HCT116 (cell line): ENCODE results near the gene TNFSF12.

Experiments used
- CTCF ChIP-seq, 3 experiments: fragments of 200-600 bp in 1 of 3; sonication (generic) in 1 of 3; IDR thresholded peaks in 2 of 3; conservative IDR thresholded peaks in 1 of 3; 2 replicates each; pipeline ENCODE4 v1.5.1; 2012 to 2017; ENCODE audit warnings: low read depth in 2 of 3, low read length in 2 of 3, antibody characterized with exemption in 1 of 3, borderline replicate concordance in 1 of 3, control low read depth in 1 of 3, mild to moderate bottlenecking in 1 of 3, mixed read lengths in 1 of 3, mixed run types in 1 of 3, moderate library complexity in 1 of 3; ENCODE audit not compliant: insufficient read depth in 1 of 3
- EZH2 ChIP-seq: fragments of 200-600 bp; sonication (generic); IDR thresholded peaks from 2 replicates; pipeline ENCODE4 v1.6.1; 2017; ENCODE audit warnings: antibody characterized with exemption, mixed run types
- JUND ChIP-seq: IDR thresholded peaks from 2 replicates; pipeline ENCODE4 v1.6.1; 2012
- POLR2A ChIP-seq: IDR thresholded peaks from 2 replicates; pipeline ENCODE4 v1.7.0; 2011; ENCODE audit warnings: borderline replicate concordance; ENCODE audit not compliant: insufficient read depth, insufficient read length; ENCODE audit errors: extremely low read depth
- POLR2AphosphoS5 ChIP-seq: IDR thresholded peaks from 2 replicates; pipeline ENCODE4 v1.6.1; 2011; ENCODE audit warnings: mild to moderate bottlenecking, low read depth, low read length, moderate library complexity
- SP1 ChIP-seq: IDR thresholded peaks from 2 replicates; pipeline ENCODE4 v1.6.1; 2012; ENCODE audit warnings: low read depth
- TCF7L2 ChIP-seq: IDR thresholded peaks from 2 replicates; pipeline ENCODE4 v1.7.0; 2011; ENCODE audit warnings: borderline replicate concordance, inconsistent platforms; ENCODE audit not compliant: insufficient read depth, insufficient read length; ENCODE audit errors: extremely low read depth
- TF ChIP-seq, protein P1 (sequence below): IDR thresholded peaks from 2 replicates; pipeline ENCODE4 v1.6.1; 2012
- TF ChIP-seq, protein P2 (sequence below): IDR thresholded peaks from 2 replicates; pipeline ENCODE4 v1.6.1; 2012; ENCODE audit warnings: low read depth

GRCh38 chr17:7512105-7512504, 36.8 kb upstream of the TNFSF12 start:
- TF ChIP-seq JUND = no peak
- TF ChIP-seq, protein P1, sequence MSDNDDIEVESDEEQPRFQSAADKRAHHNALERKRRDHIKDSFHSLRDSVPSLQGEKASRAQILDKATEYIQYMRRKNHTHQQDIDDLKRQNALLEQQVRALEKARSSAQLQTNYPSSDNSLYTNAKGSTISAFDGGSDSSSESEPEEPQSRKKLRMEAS = no peak
- TF ChIP-seq CTCF (IDR thresholded peaks at IDR 0.05 in 2 of 3, conservative IDR thresholded peaks at IDR 0.05 in 1 of 3; ENCODE audit: borderline replicate concordance in 1 of 3, insufficient read depth in 1 of 3, low read depth in 2 of 3, low read length in 2 of 3) = no peak
- TF ChIP-seq POLR2AphosphoS5 = no peak
- no peak for TF ChIP-seq SP1
- TF ChIP-seq EZH2 = no peak
- no peak for TF ChIP-seq POLR2A
- no peak for TF ChIP-seq TCF7L2
- TF ChIP-seq, protein P2, sequence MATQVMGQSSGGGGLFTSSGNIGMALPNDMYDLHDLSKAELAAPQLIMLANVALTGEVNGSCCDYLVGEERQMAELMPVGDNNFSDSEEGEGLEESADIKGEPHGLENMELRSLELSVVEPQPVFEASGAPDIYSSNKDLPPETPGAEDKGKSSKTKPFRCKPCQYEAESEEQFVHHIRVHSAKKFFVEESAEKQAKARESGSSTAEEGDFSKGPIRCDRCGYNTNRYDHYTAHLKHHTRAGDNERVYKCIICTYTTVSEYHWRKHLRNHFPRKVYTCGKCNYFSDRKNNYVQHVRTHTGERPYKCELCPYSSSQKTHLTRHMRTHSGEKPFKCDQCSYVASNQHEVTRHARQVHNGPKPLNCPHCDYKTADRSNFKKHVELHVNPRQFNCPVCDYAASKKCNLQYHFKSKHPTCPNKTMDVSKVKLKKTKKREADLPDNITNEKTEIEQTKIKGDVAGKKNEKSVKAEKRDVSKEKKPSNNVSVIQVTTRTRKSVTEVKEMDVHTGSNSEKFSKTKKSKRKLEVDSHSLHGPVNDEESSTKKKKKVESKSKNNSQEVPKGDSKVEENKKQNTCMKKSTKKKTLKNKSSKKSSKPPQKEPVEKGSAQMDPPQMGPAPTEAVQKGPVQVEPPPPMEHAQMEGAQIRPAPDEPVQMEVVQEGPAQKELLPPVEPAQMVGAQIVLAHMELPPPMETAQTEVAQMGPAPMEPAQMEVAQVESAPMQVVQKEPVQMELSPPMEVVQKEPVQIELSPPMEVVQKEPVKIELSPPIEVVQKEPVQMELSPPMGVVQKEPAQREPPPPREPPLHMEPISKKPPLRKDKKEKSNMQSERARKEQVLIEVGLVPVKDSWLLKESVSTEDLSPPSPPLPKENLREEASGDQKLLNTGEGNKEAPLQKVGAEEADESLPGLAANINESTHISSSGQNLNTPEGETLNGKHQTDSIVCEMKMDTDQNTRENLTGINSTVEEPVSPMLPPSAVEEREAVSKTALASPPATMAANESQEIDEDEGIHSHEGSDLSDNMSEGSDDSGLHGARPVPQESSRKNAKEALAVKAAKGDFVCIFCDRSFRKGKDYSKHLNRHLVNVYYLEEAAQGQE = no peak
